Right lobe of liver (tissue), 4 donors: ENCODE data around the gene NREP.

Source experiments
- CTCF ChIP-seq, 4 donors: fragments of 200-600 bp in 3 of 4; fragments of 450-650 bp in 1 of 4; IDR thresholded peaks; one replicate each; pipeline versions ENCODE4 v1.5.1 to v1.8.0; 2016 to 2022; ENCODE audit warnings: antibody characterized with exemption in 4 of 4, mild to moderate bottlenecking in 2 of 4
- POLR2A ChIP-seq: fragments of 450-650 bp; IDR thresholded peaks from one replicate; pipeline ENCODE4 v1.6.1; 2017; ENCODE audit warnings: antibody characterized with exemption, mild to moderate bottlenecking
- donor health status: DM: no; HTN: no; CAD: no.
- donor health status: DM: no; HTN: no; CAD: no.
- donor health status: DM: no; HTN: yes; CAD: no.

- no peak for TF ChIP-seq CTCF (IDR thresholded peaks at IDR 0.05)
- TF ChIP-seq POLR2A: no peak
These were observed 49.3 kb downstream of the NREP start for GRCh38 chr5:111707630-111708164.
